Glomerular visceral epithelial cell (primary cell): ENCODE measurements around the gene FAM120A.
A peak's percentile ranks its signal among the peaks of the same experiment; 100 is the strongest.

Experiments
- DNase-seq: peaks from one replicate; pipeline ENCODE4 v3.0.0-alpha.2; 2016; ENCODE audit errors: extremely low spot score

FAM120A gene

DNA sequence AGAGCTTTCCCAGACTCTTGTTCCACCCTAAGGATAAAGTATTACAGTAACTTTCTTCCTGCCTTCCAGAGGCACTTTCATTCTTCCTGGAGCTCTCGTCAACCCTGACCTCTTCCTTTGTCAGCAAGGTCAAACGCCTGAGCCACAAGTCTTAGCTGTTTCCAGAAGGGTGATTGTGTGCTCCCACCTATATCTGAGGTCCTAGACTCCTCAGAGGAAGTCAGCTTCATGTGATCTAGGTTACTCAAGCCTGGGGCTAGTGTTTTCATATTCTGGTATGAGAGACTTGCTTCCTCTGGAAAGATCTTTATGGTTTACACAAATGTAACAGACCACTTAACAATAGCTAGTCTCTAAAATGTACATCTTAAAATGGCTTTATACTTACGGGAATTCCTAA is 5.4 kb upstream of the FAM120A start:
- no peak for DNase-seq

DNA sequence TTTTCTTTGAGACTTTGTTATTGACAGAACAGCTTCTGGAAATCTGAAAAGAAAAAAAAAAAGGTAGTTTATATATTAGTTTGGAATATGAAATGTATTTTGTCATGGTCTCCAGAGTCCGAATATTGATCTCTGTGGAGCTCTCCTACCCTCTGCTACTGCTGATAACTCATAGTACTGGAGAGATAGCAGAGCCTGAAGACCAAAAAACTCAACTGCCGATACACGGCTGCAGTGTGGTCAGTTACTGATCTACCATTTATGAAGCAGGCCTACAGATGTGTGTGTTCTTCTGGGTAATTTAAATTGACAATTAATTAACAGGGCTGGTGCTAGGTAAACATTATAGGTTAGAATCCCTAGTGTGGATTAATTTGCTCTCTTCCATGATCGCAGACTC is 3.8 kb upstream of the FAM120A start:
- DNase-seq, result no peak

DNA sequence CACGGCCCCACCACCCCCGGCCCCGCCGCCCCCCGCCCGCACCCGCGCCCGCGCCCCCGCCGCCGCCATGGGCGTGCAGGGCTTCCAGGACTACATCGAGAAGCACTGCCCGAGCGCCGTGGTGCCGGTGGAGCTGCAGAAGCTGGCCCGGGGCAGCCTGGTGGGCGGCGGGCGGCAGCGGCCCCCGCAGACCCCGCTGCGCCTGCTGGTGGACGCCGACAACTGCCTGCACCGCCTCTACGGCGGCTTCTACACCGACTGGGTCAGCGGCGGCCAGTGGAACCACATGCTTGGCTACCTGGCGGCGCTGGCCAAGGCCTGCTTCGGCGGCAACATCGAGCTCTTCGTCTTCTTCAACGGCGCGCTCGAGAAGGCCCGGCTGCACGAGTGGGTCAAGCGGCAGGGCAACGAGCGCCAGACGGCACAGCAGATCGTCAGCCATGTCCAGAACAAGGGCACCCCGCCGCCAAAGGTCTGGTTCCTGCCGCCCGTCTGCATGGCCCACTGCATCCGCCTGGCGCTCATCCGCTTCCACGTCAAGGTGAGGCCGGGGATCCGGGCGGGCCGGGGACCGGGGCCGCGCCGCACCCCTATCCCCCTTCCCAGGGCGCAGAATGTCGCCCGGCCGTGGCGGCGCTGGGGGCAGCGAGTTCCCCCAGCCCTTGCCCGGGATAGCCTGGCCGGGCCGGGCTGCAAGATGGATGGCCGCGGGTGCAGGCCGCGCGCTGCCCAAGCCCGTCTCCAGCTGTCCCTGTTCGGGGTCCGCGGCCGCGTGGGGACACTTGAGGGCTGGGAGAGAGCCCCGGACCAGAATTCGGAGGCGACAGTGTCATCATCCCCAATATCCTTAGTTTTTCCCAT is 594 bp downstream of the FAM120A start:
- DNase-seq, result peak; percentile 51

DNA sequence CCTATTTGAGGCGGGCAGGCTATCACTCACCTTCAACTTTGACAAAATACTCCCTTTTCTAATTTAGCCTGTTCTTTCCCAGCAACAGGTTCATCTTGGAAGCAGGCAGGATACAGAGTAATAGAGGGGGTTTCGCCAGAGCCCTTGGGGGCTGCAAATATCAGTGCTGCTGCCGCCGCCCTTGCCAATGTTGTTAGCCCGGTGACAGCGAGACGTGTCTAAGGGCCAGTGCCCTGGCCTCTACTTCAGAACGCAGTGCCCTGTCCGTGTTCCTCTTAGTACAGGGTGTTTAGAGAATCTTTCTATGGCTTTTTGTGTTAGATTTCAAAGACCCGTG is 1.2 kb downstream of the FAM120A start:
- DNase-seq, result no peak

DNA sequence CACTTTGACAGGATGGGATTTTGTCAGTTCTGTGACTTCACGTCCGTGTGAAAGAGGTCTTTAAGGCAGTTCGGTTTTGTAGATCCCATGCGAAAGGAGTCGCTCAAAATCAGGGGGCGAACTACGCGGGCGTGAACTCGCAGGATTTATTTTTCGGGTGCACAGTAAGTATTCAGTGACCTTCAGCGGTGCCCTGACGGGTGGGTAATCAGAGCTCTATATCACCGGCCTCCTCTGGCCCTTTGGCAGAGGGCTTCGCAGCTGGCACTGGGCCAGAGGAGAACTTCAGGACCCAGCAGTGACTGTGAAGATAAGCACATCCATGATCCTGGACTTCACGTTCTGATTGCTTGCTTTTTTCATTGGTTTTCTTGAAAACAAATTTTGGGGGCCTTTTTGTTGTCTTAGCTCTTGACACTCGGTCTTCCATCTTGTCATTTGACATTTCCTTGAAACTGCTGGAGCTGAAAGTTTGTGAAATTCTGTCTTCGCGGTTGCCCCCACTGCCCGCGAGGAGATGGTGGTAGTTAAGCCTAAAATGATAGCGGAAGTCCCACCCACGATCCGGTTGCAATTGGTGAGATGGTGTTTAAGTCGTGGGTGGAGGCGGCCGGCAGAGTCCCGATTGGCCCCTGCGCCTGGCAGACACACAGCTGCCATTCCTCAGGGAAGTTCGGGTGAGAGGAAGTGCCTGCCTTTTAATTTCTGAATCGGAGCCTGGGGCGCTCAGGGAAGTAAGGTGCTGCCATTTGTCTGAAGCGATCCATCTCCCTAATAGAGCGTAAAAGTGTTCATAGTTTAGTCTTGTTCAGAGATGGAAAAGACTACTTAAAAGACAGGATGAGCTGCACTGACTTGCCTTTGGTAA is 1.8 kb downstream of the FAM120A start, which contains the start of gene FAM120AOS:
FAM120AOS (minus strand) TSS at position 535 of the 868 bp plus-strand sequence. CDS start 872 bp downstream, outside the sequence.
- peak; percentile 94 for DNase-seq

DNA sequence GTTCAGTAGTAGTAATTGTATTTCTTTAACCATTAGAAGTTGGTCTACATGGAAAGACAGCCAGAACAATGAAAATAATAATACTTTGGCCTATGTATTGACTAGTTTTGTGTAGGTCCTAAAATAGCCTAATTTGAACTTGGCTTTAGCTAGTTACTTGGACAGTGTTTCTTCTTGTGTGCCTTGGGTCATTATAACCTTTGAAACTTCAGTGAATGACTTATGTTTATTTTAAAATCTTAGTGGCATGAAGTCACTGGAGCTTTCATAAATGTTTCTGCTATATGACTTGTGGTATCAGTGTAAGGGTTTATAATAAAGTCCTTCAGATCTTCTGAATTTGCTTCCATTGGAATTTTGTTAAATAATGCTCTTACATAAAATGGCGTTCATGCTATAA is 4.5 kb downstream of the FAM120A start:
- no peak for DNase-seq

DNA sequence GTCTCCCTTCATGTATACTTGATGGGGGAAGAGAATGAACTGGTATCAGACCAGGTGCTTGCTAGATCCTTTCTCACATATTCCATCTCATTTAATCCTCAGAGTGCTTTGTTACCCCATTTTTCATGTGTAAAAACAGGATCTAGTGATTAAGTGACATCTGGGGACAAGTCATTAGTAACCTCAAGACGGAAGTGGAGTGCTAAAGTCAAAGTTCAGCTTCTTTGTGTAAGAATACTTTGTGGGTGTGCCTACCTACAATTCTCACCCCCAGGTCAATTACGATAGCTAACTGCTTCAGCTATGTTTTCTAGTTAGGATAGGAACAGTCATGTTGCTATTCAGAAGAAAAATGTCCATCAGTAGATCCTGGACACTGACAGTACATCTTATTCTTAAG is 5.0 kb downstream of the FAM120A start:
- no peak for DNase-seq

DNA sequence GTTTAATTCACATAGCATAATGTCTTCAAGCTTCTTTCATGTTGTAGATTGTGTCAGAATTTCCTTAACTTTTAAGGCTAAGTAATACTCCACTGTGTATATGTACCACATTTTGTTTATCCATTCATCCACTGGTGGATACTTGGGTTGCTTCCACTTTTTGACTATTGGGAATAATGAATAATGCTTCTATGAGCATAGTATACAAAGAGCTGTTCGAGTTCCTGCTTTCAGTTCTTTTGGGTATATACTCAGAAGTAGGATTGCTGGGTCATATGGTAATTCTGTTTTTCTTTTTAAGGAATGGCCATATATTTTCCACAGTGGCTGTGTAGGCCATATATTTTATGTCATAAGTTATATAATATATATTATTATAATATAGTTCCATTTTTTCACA is 5.5 kb downstream of the FAM120A start:
- DNase-seq, result no peak

DNA sequence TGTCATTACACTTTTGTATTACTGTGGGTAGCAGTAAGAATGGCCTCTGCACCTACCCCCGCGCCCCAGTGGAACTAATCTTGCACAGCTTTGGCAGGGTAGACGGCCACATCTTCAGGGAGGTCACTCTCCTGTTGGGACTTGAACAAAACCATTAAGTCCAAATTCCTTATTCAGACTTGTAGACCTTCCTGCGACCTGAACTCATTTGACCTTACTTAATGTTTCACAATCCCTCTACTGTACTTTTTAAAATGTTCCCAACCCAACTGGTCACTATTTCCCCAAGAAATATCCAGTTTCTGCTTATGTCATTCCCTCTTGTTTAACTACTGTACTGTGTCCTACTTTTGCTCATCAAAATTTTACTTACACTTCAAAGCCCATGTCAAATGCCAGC is 7.2 kb downstream of the FAM120A start:
- no peak for DNase-seq

DNA sequence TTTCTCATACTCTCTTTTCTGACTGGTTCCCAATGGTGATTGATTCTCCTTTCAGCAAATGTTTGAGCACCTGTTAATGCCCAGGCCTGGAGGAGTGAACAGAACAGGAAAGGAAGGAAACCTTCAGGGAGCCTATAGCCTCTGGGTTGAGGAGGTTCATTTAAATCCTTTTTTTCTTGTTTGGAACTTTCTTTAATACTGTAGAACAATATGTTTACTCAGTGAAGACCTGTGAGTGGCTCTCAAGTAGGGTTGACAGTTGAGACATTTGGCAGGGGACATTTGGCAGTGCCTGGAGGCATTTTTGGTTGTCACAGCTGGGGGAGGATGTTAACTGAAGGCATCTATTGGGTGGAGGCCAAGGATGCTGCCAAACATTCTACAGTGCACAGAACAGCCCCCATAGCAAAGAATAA is 8.0 kb downstream of the FAM120A start:
- DNase-seq, result no peak

DNA sequence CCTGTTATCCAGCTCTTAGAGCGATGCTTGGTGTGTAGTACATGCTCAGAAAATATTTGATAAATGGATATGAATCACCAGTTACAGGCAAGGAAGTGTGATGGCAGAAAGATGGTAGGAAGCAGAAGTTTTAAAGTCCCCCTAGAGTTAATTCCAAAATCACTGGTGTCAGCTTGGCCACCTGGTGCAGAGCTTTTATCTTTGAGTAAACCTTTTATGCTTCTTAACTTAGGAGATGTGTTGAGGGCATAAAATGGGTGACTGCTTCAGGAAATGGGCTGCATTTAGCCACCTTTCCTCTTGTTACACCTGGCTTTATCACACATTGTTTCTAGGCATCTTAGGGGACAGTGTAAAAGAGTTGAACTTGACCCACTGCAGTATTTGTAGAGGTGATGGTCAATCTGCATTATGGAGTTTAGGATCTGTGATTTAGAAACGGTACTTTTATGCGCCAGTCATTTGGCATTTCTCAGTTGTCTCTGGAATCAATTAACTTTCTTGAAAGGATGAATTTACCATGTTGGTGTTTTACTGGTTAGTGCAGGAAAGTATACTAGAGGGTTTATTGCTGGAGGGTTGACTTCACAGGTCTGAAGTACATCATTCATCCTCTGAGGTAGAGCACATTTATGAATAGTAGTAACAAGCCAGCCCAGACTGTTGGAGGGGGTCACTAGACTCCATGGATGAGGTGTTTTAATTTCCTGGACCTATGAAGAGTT is 9.4 kb downstream of the FAM120A start:
- DNase-seq, result no peak

DNA sequence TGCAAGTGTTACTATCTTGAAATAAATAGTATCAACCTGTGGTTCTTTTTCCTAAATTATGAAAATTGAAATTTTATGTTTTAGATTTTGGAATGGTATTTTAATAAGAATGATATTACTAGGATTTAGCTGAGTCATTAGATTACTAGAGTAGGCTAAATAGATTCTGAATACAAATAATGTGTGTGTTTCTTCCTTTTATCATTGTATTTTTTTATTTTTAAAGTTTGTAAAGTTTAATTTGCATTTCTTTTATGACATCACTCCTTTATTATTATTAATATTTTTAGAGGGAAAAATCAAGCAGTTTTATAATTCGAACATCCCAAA is 9.9 kb downstream of the FAM120A start:
- DNase-seq, result no peak

DNA sequence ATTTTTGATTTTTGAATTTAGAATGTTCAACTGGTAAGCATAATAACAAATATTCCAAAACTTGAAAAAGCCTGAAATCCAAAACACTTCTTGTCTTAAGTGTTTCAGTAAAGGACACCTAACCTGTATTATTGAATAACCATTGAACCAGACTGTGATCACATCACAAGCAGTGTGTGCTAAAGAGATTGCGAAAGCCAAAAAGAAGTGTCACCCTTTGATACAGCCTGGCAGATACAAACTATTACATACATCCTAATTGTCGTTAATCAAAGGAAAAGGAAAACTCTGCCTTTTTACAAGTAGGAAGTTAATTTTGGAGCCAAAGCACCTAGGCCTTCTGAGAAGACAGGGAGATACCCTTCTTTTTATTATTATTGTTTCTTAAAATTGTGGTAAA is 10.3 kb downstream of the FAM120A start:
- no peak for DNase-seq

DNA sequence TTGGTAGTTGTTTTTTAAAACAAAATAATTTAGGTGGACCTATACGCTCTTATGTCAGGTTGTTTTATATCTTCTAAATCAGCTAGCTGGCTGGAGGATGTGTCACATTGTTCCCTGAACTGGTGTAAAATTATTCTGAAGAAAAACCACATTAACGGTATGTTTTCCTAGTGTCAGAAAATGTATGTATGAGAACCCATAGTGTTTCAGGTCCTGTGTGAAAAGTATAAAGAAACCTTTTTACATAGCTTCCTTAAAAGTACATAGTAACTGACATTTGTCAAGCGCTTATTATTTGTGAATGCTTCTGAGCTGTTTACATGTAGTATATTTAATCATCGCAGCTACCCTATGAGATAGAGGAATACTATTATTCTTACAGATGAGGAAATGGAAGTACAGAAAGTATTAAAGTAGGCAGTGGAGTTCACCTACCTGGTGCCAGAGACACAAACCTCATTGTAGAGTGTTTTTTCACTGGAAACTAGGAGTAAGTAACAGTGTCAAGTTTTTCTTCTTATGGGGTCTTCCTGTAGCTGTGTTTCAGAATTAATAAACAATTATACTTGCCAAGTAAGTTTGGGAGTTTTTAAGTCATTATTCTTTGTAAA is 12.3 kb downstream of the FAM120A start:
- DNase-seq, result no peak

DNA sequence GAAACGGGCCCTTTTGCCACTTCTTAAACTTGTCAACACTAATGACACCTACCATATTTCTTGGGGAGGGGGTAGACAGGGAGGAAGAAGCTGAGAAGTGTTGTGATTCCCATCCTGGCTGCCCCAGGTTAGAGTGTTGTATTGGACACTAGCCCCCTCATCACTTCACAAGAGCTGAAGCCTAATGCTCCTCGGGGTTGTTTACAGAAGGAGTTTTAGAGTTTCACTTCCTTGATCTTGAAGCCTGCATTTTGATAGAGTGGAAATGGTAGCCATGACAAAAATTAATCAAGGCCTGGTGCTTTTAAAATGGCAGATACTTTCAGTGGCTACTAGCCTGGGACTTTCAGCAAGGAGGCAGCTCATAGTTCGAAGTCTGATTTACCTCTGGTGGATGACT is 12.9 kb downstream of the FAM120A start:
- DNase-seq, result no peak

DNA sequence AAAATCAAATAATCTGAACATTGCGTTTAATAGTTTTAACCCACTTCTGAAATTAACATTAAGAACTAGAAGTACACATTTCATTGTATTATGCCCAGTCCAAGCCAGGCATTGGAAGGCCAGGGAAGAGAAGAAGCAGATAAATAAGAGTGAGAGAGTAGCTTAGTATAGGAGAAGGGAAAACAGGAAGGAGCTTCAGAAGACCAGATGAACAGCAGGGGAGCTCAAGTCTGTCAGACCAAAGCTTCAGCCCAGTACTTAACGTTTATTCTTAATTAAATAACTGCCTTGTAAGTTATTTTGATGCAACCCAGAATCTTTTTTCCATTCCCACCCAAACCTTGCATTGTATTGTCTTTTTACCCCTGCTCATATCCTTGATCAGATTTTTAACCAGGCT is 13.4 kb downstream of the FAM120A start:
- no peak for DNase-seq

DNA sequence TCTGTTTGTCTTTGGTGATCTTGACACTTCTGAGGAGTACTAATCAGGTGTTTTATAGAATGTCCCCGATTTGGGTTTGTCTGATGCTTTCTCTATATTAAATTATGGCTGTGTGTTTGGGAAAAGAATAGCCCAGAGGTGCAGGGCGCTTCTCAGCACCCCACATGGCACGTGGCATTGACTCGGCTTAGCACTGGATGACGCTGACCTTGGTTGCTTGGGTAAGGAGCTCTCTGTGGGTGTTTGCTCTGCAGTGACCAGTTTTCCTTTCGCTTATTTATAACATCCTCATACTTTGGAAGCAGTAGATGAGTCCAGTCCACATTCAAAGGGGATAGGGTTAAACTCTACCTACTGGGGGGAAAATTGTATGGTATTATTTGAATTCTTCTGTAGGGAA is 14.4 kb downstream of the FAM120A start:
- DNase-seq, result no peak

DNA sequence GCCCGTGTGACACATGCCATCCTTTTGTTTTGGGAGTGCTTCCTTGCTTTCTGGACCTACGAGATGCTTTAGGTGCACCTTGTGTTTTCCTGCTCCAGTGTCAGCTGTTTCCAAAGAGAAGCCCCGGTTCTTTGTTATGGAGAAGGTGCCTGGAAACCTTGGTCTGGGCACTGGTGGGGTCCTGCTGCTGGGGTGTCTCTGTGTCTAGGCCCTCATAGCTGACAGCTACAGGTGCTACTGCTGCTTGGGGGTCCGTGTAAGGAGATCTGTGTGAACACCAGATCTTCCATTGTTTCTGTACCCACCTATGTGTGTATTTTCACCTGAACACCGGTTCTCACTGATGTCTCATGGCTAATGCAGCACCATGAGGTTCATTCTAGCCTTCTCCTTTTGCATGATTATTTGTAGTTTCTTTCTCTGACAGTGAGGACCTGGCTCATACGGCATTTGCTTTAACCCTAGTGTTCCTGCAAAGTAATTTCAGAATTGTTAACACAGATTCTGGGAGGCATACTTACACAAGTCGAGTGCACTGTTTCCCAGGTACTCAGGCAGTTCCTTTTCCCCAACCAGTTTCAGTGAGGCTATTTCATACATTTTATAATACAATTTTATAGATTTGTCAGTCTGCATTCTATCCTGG is 15.1 kb downstream of the FAM120A start:
- DNase-seq, result no peak

DNA sequence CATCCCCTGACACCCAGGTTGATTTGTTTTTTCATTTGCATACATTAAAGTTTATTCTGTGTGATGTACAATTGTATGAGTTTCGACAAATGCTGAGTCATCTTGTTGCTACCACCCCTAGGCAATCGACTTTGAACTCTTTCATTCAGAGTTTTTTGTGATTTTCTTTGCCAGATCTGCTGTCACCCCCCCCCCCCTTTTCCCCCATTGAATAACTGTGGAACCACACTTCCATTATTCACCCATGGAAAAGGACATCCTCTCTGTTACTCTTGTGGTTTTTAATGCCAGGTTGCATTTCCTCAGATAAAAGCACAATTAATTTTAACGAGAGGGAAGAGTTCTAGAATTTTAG is 15.6 kb downstream of the FAM120A start:
- DNase-seq, result no peak

DNA sequence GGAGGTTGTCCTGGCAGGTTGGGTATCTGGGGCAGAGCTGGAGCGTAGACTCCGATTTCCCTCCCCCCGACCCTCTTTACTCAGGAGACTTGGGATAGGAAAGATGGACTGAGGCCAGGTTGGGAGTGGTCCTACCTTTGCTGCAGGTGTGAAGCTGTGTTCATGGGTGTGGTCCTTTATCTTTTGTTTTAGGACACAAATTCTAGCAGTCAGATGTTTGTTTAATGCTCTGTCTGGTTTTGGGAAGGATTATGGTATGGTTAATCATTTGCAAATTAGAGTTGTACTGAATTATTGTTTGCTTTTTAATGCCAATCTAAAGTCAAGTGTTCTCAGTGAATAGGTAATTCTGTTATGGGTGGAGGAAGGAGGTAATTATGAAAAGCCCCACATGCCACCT is 16.0 kb downstream of the FAM120A start:
- DNase-seq, result no peak

DNA sequence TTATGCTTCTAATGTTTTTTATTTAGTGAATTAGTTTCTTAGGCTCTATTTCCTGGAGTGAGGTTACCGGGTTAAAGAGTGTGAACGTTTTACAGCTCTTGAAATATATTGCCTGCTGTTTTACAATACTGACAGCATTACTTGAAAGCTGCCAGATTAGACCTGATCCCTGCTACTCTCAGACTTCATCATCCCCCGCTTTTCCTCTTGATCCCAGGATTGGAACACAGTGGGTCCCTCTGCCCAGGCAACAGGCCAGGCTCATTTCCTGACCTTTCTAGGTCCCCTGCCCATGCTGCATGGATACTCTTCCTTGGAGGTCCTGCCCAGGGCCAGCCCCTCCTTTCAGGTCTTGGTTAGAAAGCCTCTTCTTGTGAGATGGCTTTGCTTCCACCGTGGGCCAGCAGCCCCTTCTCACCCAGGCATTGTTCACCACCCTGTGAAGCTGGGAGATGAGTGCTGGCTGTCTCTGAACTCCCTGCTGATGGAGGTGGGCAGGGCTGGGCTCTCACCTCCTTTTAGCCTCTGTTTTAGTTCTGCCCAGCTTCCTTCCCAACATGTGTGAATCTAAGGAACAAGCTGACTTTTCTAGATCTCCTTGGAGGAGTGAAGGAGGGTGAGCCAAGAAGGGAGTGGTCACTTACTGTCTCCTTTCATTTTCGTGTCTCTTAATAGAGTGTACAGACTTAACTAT is 17.4 kb downstream of the FAM120A start:
- peak; percentile 7 for DNase-seq
